ENCODE results near the gene TUBA4A.

GRCh38 chr2:219218732-219219701, 34.7 kb downstream of the TUBA4A start, which contains the start of gene ABCB6:
- TF ChIP-seq CTCF (IDR thresholded peaks at IDR 0.05; ENCODE audit: poor library complexity): no peak
- no peak for TF ChIP-seq EZH2 (IDR thresholded peaks at IDR 0.05; ENCODE audit: borderline replicate concordance)

Measured in hepatocyte (in vitro differentiated cells).